Natural killer cell (primary cell): ENCODE results near the gene ZNF19. TPM values are rescaled to one million over a fixed set of nuclear protein-coding genes. Genes with fewer than 3 reads are reported as not detected.
A peak's percentile ranks its signal among the peaks of the same experiment; 100 is the strongest.

Source experiments
- ATAC-seq, 3 donors: fragments of 150-1000 bp in 2 of 3; fragments of 200-7000 bp in 1 of 3; cut with Tn5 transposase; 1 replicate in 1 of 3; 2 replicates in 2 of 3; pipeline ENCODE4 v1.10.0; 2021; ENCODE audit warnings: mild to moderate bottlenecking in 2 of 3, moderate library complexity in 2 of 3
- DNase-seq, 2 donors: peaks; one replicate each; pipeline versions ENCODE4 v3.0.0 to v3.0.0-alpha.2; 2013 to 2021; ENCODE audit warnings: mixed read lengths in 1 of 2
- H3K27ac ChIP-seq: one replicate; pipeline ENCODE4 v1.5.1; 2013; ENCODE audit warnings: mild to moderate bottlenecking, low read length
- H3K27me3 ChIP-seq: one replicate; pipeline ENCODE4 v1.6.1; 2013; ENCODE audit warnings: low read length; ENCODE audit not compliant: control insufficient read depth, insufficient read depth
- H3K36me3 ChIP-seq: one replicate; pipeline ENCODE4 v1.6.1; 2013; ENCODE audit warnings: low read length; ENCODE audit not compliant: control insufficient read depth, insufficient read depth
- H3K4me1 ChIP-seq: one replicate; pipeline ENCODE4 v1.6.1; 2013; ENCODE audit warnings: low read length; ENCODE audit not compliant: control insufficient read depth, insufficient read depth
- H3K4me3 ChIP-seq: one replicate; pipeline ENCODE4 v1.5.1; 2013; ENCODE audit warnings: low read length
- H3K9me3 ChIP-seq: one replicate; pipeline ENCODE4 v1.6.1; 2013; ENCODE audit warnings: low read length; ENCODE audit not compliant: control insufficient read depth, insufficient read depth
- H3K27ac Mint-ChIP-seq, 2 donors: one replicate each; pipeline ENCODE4 v1.8.0; 2022; ENCODE audit warnings: mild to moderate bottlenecking in 2 of 2, mixed read lengths in 2 of 2, moderate library complexity in 1 of 2
- H3K27me3 Mint-ChIP-seq, 2 donors: one replicate each; pipeline ENCODE4 v1.8.0; 2022; ENCODE audit warnings: low read depth in 2 of 2, mixed read lengths in 2 of 2
- H3K36me3 Mint-ChIP-seq: one replicate; pipeline ENCODE4 v1.8.0; 2022; ENCODE audit warnings: mixed read lengths
- H3K4me1 Mint-ChIP-seq, 2 donors: one replicate each; pipeline ENCODE4 v1.8.0; 2022; ENCODE audit warnings: mixed read lengths in 2 of 2
- H3K4me3 Mint-ChIP-seq: one replicate; pipeline ENCODE4 v1.8.0; 2022; ENCODE audit warnings: mild to moderate bottlenecking, moderate library complexity, mixed read lengths
- H3K9me3 Mint-ChIP-seq, 2 donors: one replicate each; pipeline ENCODE4 v1.8.0; 2022; ENCODE audit warnings: mixed read lengths in 2 of 2
- WGBS: methylation state at CpG from one replicate; pipeline ENCODE4 v1.1.7; 2013; ENCODE audit warnings: missing lambda C conversion rate; ENCODE audit not compliant: insufficient coverage; 5-methylcytosine and 5-hydroxymethylcytosine counted together
- intact Hi-C: fragments of 100-400 bp; cut with micrococcal nuclease; formaldehyde crosslinking; loops from one replicate; pipeline ENCODE4 v1.14.2; 2022
- total RNA-seq, 4 donors: library from RNA; stranded (reverse); fragments of 120-200 nt in 1 of 4; gene quantifications; one replicate each; pipeline versions ENCODE4 v1.2.3 to v1.2.4, GENCODE V29; 2013 to 2022
- TF ChIP-seq, protein P1 (sequence below): fragments of 200-600 bp; IDR thresholded peaks from one replicate; pipeline ENCODE4 v1.8.0; 2022; ENCODE audit warnings: antibody characterized with exemption

ZNF19 gene
- total RNA-seq, result 1 to 10 TPM; 3.4 to 6.1 (median 3.6) TPM
- 10.8 TPM for total RNA-seq (2013)

DNA sequence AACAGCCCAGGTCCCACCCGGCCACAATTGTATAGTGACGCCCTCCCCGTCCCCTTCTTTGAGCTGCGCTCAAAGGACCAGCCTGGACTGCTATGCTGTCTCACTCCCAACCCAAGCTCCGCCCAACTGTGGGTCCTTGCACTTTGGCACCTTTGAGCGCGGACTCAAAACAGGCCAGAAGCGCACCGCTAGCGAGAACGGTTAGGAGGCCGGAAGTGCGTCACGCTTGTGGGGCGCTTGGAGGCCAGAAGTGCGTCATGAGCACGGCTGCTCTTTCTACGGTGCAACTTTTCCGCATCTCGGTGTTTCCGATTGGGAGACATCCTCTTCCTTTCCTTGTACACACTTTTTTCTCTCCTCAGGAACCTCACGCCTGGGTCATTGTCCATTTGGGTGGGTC, at the start of gene ZNF19:
TSS of gene ZNF19 (minus strand) at position 203 of the 400 bp plus-strand sequence. CDS start 7,210 bp downstream, outside the sequence.
- Histone ChIP-seq H3K36me3 (no peaks in the 10 kb centered on the region), H3K9me3 (no peaks in the 10 kb centered on the region), H3K4me1 (peaks cover 3% of the 10 kb centered on the region), H3K27me3 (no peaks in the 10 kb centered on the region), H3K4me3 (no peak within 1 kb of the TSS), H3K27ac (no peak within 1 kb of the TSS)
- Mint-ChIP-seq H3K4me1 (peaks cover 0 to 7% of the 10 kb centered on the region in 2 donors), H3K27me3 (peaks cover 4 to 7% of the 10 kb centered on the region in 2 donors), H3K9me3 (no peaks in the 10 kb centered on the region), H3K36me3 (no peaks in the 10 kb centered on the region), H3K27ac (no peak within 1 kb of the TSS), H3K4me3 (no peak within 1 kb of the TSS)
- WGBS, result 95% methylated on average over 22 of the region's 22 CpGs
- intact Hi-C loops, result no loop called here
- TF ChIP-seq, protein P1, sequence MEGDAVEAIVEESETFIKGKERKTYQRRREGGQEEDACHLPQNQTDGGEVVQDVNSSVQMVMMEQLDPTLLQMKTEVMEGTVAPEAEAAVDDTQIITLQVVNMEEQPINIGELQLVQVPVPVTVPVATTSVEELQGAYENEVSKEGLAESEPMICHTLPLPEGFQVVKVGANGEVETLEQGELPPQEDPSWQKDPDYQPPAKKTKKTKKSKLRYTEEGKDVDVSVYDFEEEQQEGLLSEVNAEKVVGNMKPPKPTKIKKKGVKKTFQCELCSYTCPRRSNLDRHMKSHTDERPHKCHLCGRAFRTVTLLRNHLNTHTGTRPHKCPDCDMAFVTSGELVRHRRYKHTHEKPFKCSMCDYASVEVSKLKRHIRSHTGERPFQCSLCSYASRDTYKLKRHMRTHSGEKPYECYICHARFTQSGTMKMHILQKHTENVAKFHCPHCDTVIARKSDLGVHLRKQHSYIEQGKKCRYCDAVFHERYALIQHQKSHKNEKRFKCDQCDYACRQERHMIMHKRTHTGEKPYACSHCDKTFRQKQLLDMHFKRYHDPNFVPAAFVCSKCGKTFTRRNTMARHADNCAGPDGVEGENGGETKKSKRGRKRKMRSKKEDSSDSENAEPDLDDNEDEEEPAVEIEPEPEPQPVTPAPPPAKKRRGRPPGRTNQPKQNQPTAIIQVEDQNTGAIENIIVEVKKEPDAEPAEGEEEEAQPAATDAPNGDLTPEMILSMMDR, result no peak
- ATAC-seq (no peak), DNase-seq (no peak)

DNA sequence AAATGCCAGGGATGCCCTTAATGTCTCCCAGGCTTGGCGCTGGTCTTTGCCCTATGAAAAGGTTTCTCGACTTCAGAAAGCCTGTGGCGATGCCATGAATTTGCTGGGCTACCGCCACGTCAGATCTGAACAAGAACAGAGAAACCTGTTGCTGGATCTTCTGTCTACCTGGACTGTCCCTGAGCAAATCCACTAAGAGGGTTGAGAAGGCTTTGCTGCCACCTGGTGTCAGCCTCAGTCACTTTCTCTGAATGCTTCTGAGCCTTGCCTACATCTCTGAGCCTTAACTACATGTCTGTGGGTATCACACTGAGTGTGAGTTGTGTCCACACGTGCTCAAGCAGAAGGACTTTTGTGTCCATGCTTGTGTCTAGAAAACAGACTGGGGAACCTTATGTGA, 48.5 kb upstream of the ZNF19 start:
- Mint-ChIP-seq H3K4me1 (peaks cover 4 to 5% of the 10 kb centered on the region in 2 donors), H3K9me3 (no peaks in the 10 kb centered on the region), H3K27me3 (peaks cover 8 to 37% of the 10 kb centered on the region in 2 donors), H3K27ac (no peak overlapping the region), H3K36me3 (no peaks in the 10 kb centered on the region), H3K4me3 (no peak overlapping the region)
- ATAC-seq, result peak in 1 of 3 donors; percentile 52
- no peaks in the 10 kb centered on the region for H3K36me3 ChIP-seq
- H3K4me3 ChIP-seq, result no peak overlapping the region
- DNase-seq, result peak in 1 of 2 donors; percentile 58
- no peak overlapping the region for H3K27ac ChIP-seq
- no peaks in the 10 kb centered on the region for H3K4me1 ChIP-seq
- WGBS, result 68% methylated on average over 6 of the region's 6 CpGs
- intact Hi-C loops, result no loop called here
- TF ChIP-seq, protein P1, result peak; percentile 15
- H3K9me3 ChIP-seq, result no peaks in the 10 kb centered on the region
- H3K27me3 ChIP-seq, result no peaks in the 10 kb centered on the region

DNA sequence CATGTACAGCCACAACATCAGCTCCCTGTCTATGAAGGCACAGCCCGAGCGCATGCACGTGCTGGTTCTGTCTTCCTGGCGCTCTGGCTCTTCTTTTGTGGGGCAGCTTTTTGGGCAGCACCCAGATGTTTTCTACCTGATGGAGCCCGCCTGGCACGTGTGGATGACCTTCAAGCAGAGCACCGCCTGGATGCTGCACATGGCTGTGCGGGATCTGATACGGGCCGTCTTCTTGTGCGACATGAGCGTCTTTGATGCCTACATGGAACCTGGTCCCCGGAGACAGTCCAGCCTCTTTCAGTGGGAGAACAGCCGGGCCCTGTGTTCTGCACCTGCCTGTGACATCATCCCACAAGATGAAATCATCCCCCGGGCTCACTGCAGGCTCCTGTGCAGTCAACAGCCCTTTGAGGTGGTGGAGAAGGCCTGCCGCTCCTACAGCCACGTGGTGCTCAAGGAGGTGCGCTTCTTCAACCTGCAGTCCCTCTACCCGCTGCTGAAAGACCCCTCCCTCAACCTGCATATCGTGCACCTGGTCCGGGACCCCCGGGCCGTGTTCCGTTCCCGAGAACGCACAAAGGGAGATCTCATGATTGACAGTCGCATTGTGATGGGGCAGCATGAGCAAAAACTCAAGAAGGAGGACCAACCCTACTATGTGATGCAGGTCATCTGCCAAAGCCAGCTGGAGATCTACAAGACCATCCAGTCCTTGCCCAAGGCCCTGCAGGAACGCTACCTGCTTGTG, 47.8 kb upstream of the ZNF19 start:
- no peaks in the 10 kb centered on the region for H3K9me3 Mint-ChIP-seq
- H3K4me3 ChIP-seq, result no peak overlapping the region
- intact Hi-C loops, result no loop called here
- TF ChIP-seq, protein P1, result no peak
- H3K9me3 ChIP-seq, result no peaks in the 10 kb centered on the region
- whole genome bisulfite sequencing, result 90% methylated on average over 28 of the region's 28 CpGs
- no peaks in the 10 kb centered on the region for H3K4me1 Mint-ChIP-seq
- H3K36me3 ChIP-seq, result no peaks in the 10 kb centered on the region
- no peaks in the 10 kb centered on the region for H3K4me1 ChIP-seq
- no peak overlapping the region for H3K27ac Mint-ChIP-seq
- H3K4me3 Mint-ChIP-seq, result no peak overlapping the region
- no peak overlapping the region for H3K27ac ChIP-seq
- no peaks in the 10 kb centered on the region for H3K36me3 Mint-ChIP-seq
- DNase-seq (no peak), ATAC-seq (no peak)
- peaks cover 2 to 30% of the 10 kb centered on the region in 2 donors for H3K27me3 Mint-ChIP-seq
- H3K27me3 ChIP-seq, result no peaks in the 10 kb centered on the region
